Nephron (organoid): ENCODE data around the gene DAPK3.
A peak's percentile ranks its signal among the peaks of the same experiment; 100 is the strongest.
"Not testable (repeated sequence)": the region's sequence is repeated elsewhere in the genome, so short reads cannot be mapped to it uniquely, and the experiment has no call there.

Source experiments
- H3K27ac Mint-ChIP-seq, 3 experiments: 2 replicates each; pipeline ENCODE4 v1.8.0; 2020; ENCODE audit warnings: mixed read lengths in 3 of 3, mild to moderate bottlenecking in 2 of 3, moderate library complexity in 1 of 3
- H3K27me3 Mint-ChIP-seq: 2 replicates; pipeline ENCODE4 v1.8.0; 2021; ENCODE audit warnings: low read depth, mild to moderate bottlenecking, moderate library complexity, mixed read lengths
- H3K36me3 Mint-ChIP-seq: 2 replicates; pipeline ENCODE4 v1.8.0; 2020; ENCODE audit warnings: low read depth, mixed read lengths
- H3K4me1 Mint-ChIP-seq: 2 replicates; pipeline ENCODE4 v1.8.0; 2020; ENCODE audit warnings: mixed read lengths
- H3K4me3 Mint-ChIP-seq, 3 experiments: 2 replicates each; pipeline ENCODE4 v1.8.0; 2020; ENCODE audit warnings: mild to moderate bottlenecking in 3 of 3, mixed read lengths in 3 of 3, moderate library complexity in 2 of 3
- H3K9me3 Mint-ChIP-seq: 2 replicates; pipeline ENCODE4 v1.8.0; 2020; ENCODE audit warnings: mixed read lengths
- CTCF ChIP-seq, 3 experiments: fragments of 200-600 bp; sonication (generic); IDR thresholded peaks; one replicate each; pipeline ENCODE4 v1.5.0; 2021; ENCODE audit warnings: antibody characterized with exemption in 3 of 3; ENCODE audit not compliant: unreplicated experiment in 3 of 3

Gene DAPK3

GRCh38 chr19:3975637-3976087 is 4.8 kb upstream of the DAPK3 start:
- Mint-ChIP-seq H3K27ac (no peak overlapping the region), H3K36me3 (peaks cover 39% of the 10 kb centered on the region), H3K27me3 (no peaks in the 10 kb centered on the region), H3K9me3 (no peaks in the 10 kb centered on the region), H3K4me1 (no peaks in the 10 kb centered on the region), H3K4me3 (no peak overlapping the region)
- TF ChIP-seq CTCF (IDR thresholded peaks at IDR 0.05; ENCODE audit: unreplicated experiment in 3 of 3) = no peak

- H3K27me3 Mint-ChIP-seq = no peaks in the 10 kb centered on the region
- H3K4me1 Mint-ChIP-seq = peaks cover 4% of the 10 kb centered on the region
- no peak for TF ChIP-seq CTCF (IDR thresholded peaks at IDR 0.05; ENCODE audit: unreplicated experiment in 3 of 3)
These were observed 4.2 kb upstream of the DAPK3 start for GRCh38 chr19:3975144-3975543.

GRCh38 chr19:3970313-3970807 is 539 bp downstream of the DAPK3 start:
- no peak for TF ChIP-seq CTCF (IDR thresholded peaks at IDR 0.05; ENCODE audit: unreplicated experiment in 3 of 3)
- peaks cover 24% of the 10 kb centered on the region for H3K36me3 Mint-ChIP-seq
- no peaks in the 10 kb centered on the region for H3K9me3 Mint-ChIP-seq
- no peaks in the 10 kb centered on the region for H3K27me3 Mint-ChIP-seq
- H3K4me1 Mint-ChIP-seq = peaks cover 30% of the 10 kb centered on the region
- H3K4me3 Mint-ChIP-seq = peak overlapping the region; percentile 89 to 98 (median 92)
- H3K27ac Mint-ChIP-seq = peak overlapping the region; percentile 78 to 91 (median 91)

More at GRCh38 chr19:3975144-3975543, 4.2 kb upstream of the DAPK3 start:
- Mint-ChIP-seq H3K27ac (no peak overlapping the region), H3K9me3 (no peaks in the 10 kb centered on the region), H3K4me3 (no peak overlapping the region), H3K36me3 (peaks cover 39% of the 10 kb centered on the region)

- Mint-ChIP-seq H3K27ac (peak overlapping the region; percentile 78 to 91 (median 91)), H3K27me3 (no peaks in the 10 kb centered on the region), H3K4me3 (peak overlapping the region; percentile 89 to 98 (median 92)), H3K4me1 (peaks cover 30% of the 10 kb centered on the region), H3K9me3 (no peaks in the 10 kb centered on the region), H3K36me3 (peaks cover 30% of the 10 kb centered on the region)
- no peak for TF ChIP-seq CTCF (IDR thresholded peaks at IDR 0.05; ENCODE audit: unreplicated experiment in 3 of 3)
These were observed 1.2 kb downstream of the DAPK3 start for GRCh38 chr19:3969435-3970312.

- Mint-ChIP-seq H3K4me3 (peak overlapping the region; percentile 89 to 98 (median 92)), H3K27me3 (no peaks in the 10 kb centered on the region), H3K9me3 (no peaks in the 10 kb centered on the region), H3K4me1 (peaks cover 30% of the 10 kb centered on the region), H3K36me3 (peaks cover 33% of the 10 kb centered on the region), H3K27ac (peak overlapping the region; percentile 78 to 91 (median 91))
- no peak for TF ChIP-seq CTCF (IDR thresholded peaks at IDR 0.05; ENCODE audit: unreplicated experiment in 3 of 3)
These were observed 2.1 kb downstream of the DAPK3 start for GRCh38 chr19:3968556-3969434.

GRCh38 chr19:3967983-3968382 is 2.9 kb downstream of the DAPK3 start:
- Mint-ChIP-seq H3K4me1 (peaks cover 30% of the 10 kb centered on the region), H3K27ac (peak overlapping the region; percentile 78 to 91 (median 91)), H3K4me3 (peak overlapping the region; percentile 89 to 98 (median 92)), H3K36me3 (peaks cover 39% of the 10 kb centered on the region)
- H3K27me3 Mint-ChIP-seq, H3K9me3 Mint-ChIP-seq: not testable (repeated sequence)
